Keratinocyte (primary cell): ENCODE results near the gene TRAM2. TPM values are rescaled to one million over a fixed set of nuclear protein-coding genes. Genes with fewer than 3 reads are reported as not detected.
"Not testable (repeated sequence)": the region's sequence is repeated elsewhere in the genome, so short reads cannot be mapped to it uniquely, and the experiment has no call there.

ENCODE experiments used
- DNase-seq: peaks from one replicate; pipeline ENCODE4 v3.0.0-alpha.2; 2011; ENCODE audit warnings: low read depth, missing footprints, low spot score
- FAIRE-seq: peaks from 2 replicates; lab custom pipeline; 2011; peaks lifted over from hg19 to GRCh38; lab: Jason Lieb, UNC
- H2AFZ ChIP-seq: 2 replicates; pipeline ENCODE4 v1.6.0; 2012; ENCODE audit warnings: low read length, control low read depth, inconsistent platforms; ENCODE audit not compliant: control insufficient read depth
- H3K27ac ChIP-seq: 2 replicates; pipeline ENCODE4 v1.5.1; 2011; ENCODE audit warnings: low read length; ENCODE audit not compliant: control insufficient read depth, insufficient read depth
- H3K27me3 ChIP-seq: 3 replicates; pipeline ENCODE4 v1.6.0; 2011; ENCODE audit warnings: low read length; ENCODE audit not compliant: control insufficient read depth, insufficient read depth; ENCODE audit errors: extremely low read depth
- H3K36me3 ChIP-seq, 2 experiments: 2 replicates in 1 of 2; 3 replicates in 1 of 2; pipeline ENCODE4 v1.5.1; 2011; ENCODE audit warnings: low read length in 2 of 2, mild to moderate bottlenecking in 1 of 2; ENCODE audit not compliant: control insufficient read depth in 2 of 2, insufficient read depth in 2 of 2; ENCODE audit errors: extremely low read depth in 1 of 2
- H3K4me1 ChIP-seq: 3 replicates; pipeline ENCODE4 v1.5.1; 2011; ENCODE audit warnings: low read length; ENCODE audit not compliant: control insufficient read depth, insufficient read depth; ENCODE audit errors: extremely low read depth
- H3K4me2 ChIP-seq: 3 replicates; pipeline ENCODE4 v1.6.0; 2011; ENCODE audit warnings: low read depth, low read length; ENCODE audit not compliant: control insufficient read depth, insufficient read depth; ENCODE audit errors: extremely low read depth
- H3K4me3 ChIP-seq, 3 experiments: fragments of 200-600 bp in 1 of 3; sonication (generic) in 1 of 3; 2 replicates in 2 of 3; 3 replicates in 1 of 3; pipeline ENCODE4 v1.5.1; 2011 to 2016; ENCODE audit warnings: low read length in 3 of 3, mild to moderate bottlenecking in 3 of 3, control low read depth in 2 of 3, inconsistent platforms in 1 of 3, low read depth in 1 of 3, mixed read lengths in 1 of 3, mixed run types in 1 of 3, moderate library complexity in 1 of 3; ENCODE audit not compliant: control insufficient read depth in 2 of 3, insufficient read depth in 2 of 3; ENCODE audit errors: extremely low read depth in 1 of 3
- H3K79me2 ChIP-seq: 2 replicates; pipeline ENCODE4 v1.6.0; 2012; ENCODE audit warnings: low read length; ENCODE audit not compliant: control insufficient read depth, insufficient read depth
- H3K9ac ChIP-seq: 3 replicates; pipeline ENCODE4 v1.6.0; 2011; ENCODE audit warnings: low read length; ENCODE audit not compliant: control insufficient read depth, insufficient read depth; ENCODE audit errors: extremely low read depth
- H3K9me1 ChIP-seq: 3 replicates; pipeline ENCODE4 v1.6.0; 2011; ENCODE audit warnings: low read length; ENCODE audit not compliant: control insufficient read depth, insufficient read depth; ENCODE audit errors: extremely low read depth
- H3K9me3 ChIP-seq: 2 replicates; pipeline ENCODE4 v1.5.1; 2012; ENCODE audit warnings: low read depth, low read length; ENCODE audit not compliant: control insufficient read depth
- H4K20me1 ChIP-seq: 3 replicates; pipeline ENCODE4 v1.6.0; 2011; ENCODE audit warnings: low read length; ENCODE audit not compliant: control insufficient read depth, insufficient read depth; ENCODE audit errors: extremely low read depth
- EZH2 ChIP-seq: IDR thresholded peaks from one replicate; pipeline ENCODE4 v1.6.1; 2012; ENCODE audit warnings: inconsistent platforms, mild to moderate bottlenecking, low read length, moderate library complexity
- dilution Hi-C: fragments of 300-500 bp; cut with MboI; formaldehyde crosslinking; loops from one replicate; pipeline ENCODE4 v1.7.0; 2020; ENCODE audit warnings: low sequenced_read_pairs; ENCODE audit not compliant: extremely low pct_ligation_motif_present
- polyA plus RNA-seq, 5 experiments: library from polyadenylated mRNA; depleted of rRNA in 3 of 5; stranded (reverse) in 3 of 5; stranded (forward) in 1 of 5; unstranded in 1 of 5; fragments of >200 nt; gene quantifications; 1 replicate in 1 of 5; 2 replicates in 3 of 5; 3 replicates in 1 of 5; pipeline versions ENCODE4 v1.2.1 to v1.2.3, GENCODE V29; 2011 to 2012; ENCODE audit warnings: missing spikeins in 2 of 5, low read depth in 1 of 5, low replicate concordance in 1 of 5
- TF ChIP-seq, protein P1 (sequence below), 3 experiments: IDR thresholded peaks in 1 of 3; conservative IDR thresholded peaks in 1 of 3; optimal IDR thresholded peaks in 1 of 3; 2 replicates in 2 of 3; 3 replicates in 1 of 3; pipeline versions ENCODE3 to v1.5.1; 2011; ENCODE audit warnings: low read length in 3 of 3, mild to moderate bottlenecking in 3 of 3, moderate library complexity in 2 of 3, control low read depth in 1 of 3, inconsistent platforms in 1 of 3; ENCODE audit not compliant: insufficient read depth in 2 of 3; ENCODE audit errors: extremely low read depth in 1 of 3

Gene TRAM2
- polyA plus RNA-seq, 1 donor (not counting 4 experiments of a cell fraction or from before 2014, with no cell fraction given), result 9.2 TPM

DNA sequence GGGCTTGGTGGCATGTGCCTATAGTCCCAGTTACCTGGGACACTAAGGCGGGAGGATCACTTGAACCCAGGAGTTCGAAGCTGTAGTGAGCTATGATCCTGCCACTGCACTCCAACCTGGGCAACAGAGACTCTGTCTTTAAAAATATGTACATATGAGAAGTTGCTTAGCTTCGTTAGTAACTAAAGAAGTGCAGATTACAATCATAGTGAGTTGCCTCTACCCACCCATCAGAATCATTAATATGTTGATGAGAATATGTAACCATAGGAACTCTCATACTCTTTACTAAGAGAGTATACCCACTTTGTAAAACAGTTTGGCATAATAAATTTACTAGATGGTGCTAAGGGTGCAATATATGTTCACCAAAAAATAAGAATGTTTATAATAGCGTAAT, 102.7 kb downstream of the TRAM2 start:
- Histone ChIP-seq H3K4me2 (no peak overlapping the region), H3K27me3 (no peaks in the 10 kb centered on the region), H3K36me3 (no peaks in the 10 kb centered on the region), H3K9me1 (no peaks in the 10 kb centered on the region), H2AFZ (no peak overlapping the region), H3K27ac (no peak overlapping the region), H3K79me2 (no peaks in the 10 kb centered on the region), H3K9ac (no peak overlapping the region), H3K4me3 (no peak overlapping the region), H4K20me1 (no peaks in the 10 kb centered on the region), H3K9me3 (no peaks in the 10 kb centered on the region), H3K4me1 (no peaks in the 10 kb centered on the region)
- dilution Hi-C loops, result no loop called here
- FAIRE-seq, result no peak
- DNase-seq, result no peak
- TF ChIP-seq, protein P1, sequence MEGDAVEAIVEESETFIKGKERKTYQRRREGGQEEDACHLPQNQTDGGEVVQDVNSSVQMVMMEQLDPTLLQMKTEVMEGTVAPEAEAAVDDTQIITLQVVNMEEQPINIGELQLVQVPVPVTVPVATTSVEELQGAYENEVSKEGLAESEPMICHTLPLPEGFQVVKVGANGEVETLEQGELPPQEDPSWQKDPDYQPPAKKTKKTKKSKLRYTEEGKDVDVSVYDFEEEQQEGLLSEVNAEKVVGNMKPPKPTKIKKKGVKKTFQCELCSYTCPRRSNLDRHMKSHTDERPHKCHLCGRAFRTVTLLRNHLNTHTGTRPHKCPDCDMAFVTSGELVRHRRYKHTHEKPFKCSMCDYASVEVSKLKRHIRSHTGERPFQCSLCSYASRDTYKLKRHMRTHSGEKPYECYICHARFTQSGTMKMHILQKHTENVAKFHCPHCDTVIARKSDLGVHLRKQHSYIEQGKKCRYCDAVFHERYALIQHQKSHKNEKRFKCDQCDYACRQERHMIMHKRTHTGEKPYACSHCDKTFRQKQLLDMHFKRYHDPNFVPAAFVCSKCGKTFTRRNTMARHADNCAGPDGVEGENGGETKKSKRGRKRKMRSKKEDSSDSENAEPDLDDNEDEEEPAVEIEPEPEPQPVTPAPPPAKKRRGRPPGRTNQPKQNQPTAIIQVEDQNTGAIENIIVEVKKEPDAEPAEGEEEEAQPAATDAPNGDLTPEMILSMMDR (optimal IDR thresholded peaks at IDR 0.05 in 1 of 3, IDR thresholded peaks at IDR 0.05 in 1 of 3, conservative IDR thresholded peaks at IDR 0.05 in 1 of 3; ENCODE audit: extremely low read depth in 1 of 3, insufficient read depth in 2 of 3, low read length in 3 of 3), result no peak
- no peak for TF ChIP-seq EZH2

DNA sequence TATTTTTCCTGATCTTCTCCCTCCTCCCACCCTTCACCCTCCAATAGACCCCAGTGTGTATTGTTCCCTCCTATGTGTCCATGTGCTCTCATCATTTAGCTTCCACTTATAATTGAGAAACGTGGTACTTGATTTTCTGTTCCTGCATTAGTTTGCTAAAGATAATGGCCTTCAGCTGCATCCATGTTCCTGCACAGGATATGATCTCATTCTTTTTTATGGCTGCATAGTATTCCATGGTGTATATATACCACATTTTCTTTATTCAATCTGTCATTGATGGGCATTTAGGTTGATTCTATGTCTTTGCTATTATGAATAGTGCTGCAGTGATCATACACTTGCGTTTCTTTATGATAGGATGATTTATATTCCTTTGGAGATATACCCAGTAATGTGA, 115.7 kb downstream of the TRAM2 start:
- H3K9me3 ChIP-seq, H3K9me1 ChIP-seq, H3K79me2 ChIP-seq, H2AFZ ChIP-seq, H3K27me3 ChIP-seq, H3K27ac ChIP-seq, H3K4me1 ChIP-seq, H3K4me3 ChIP-seq, dilution Hi-C loops, H4K20me1 ChIP-seq, H3K4me2 ChIP-seq, H3K36me3 ChIP-seq, FAIRE-seq, DNase-seq, H3K9ac ChIP-seq: not testable (repeated sequence)

DNA sequence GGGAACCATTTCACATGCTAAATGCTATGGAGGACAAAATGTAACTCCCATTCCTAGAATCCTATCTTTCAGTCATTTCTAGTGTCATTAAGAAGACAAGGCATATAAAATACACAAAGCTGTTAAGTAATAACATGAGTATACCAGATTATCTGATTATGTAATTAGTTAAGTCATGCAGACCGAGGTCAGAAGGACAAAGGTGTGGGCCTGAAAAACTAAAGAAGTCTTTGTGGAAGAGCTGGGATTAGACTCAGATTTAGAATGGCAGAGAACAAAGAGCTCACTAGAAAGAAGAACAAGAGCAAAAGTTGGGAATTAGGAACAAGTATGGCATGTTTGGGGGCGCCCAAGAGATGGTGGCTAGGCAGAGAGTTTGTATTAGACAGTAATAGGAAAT, 119.8 kb downstream of the TRAM2 start:
- H3K27me3 ChIP-seq, result no peaks in the 10 kb centered on the region
- H3K79me2 ChIP-seq, result no peaks in the 10 kb centered on the region
- no peak for FAIRE-seq
- no peaks in the 10 kb centered on the region for H3K9me3 ChIP-seq
- no peak for TF ChIP-seq EZH2
- TF ChIP-seq, protein P1 (optimal IDR thresholded peaks at IDR 0.05 in 1 of 3, IDR thresholded peaks at IDR 0.05 in 1 of 3, conservative IDR thresholded peaks at IDR 0.05 in 1 of 3; ENCODE audit: extremely low read depth in 1 of 3, insufficient read depth in 2 of 3, low read length in 3 of 3), result no peak
- no peak overlapping the region for H3K9ac ChIP-seq
- H4K20me1 ChIP-seq, result no peaks in the 10 kb centered on the region
- no peak overlapping the region for H3K27ac ChIP-seq
- dilution Hi-C loops, result no loop called here
- no peaks in the 10 kb centered on the region for H3K9me1 ChIP-seq
- no peak overlapping the region for H3K4me2 ChIP-seq
- peaks cover 13% of the 10 kb centered on the region for H3K4me1 ChIP-seq
- H3K36me3 ChIP-seq, result no peaks in the 10 kb centered on the region
- no peak overlapping the region for H2AFZ ChIP-seq
- no peak for DNase-seq
- no peak overlapping the region for H3K4me3 ChIP-seq
